GM12878 (cell line): Measurements from ENCODE around the gene NUDT14. TPM values are rescaled to one million over a fixed set of nuclear protein-coding genes. Genes with fewer than 3 reads are reported as not detected.

Experiments
- CHD2 ChIP-seq: IDR thresholded peaks from 2 replicates; pipeline ENCODE4 v1.6.1; 2011; ENCODE audit warnings: low read depth, low read length, improper control_type of control experiment, borderline replicate concordance
- HCFC1 ChIP-seq: fragments of 150-350 bp; IDR thresholded peaks from 2 replicates; pipeline ENCODE4 v1.6.1; 2014; ENCODE audit warnings: low read length
- JUNB ChIP-seq: IDR thresholded peaks from 2 replicates; pipeline ENCODE4 v1.6.1; 2016; ENCODE audit warnings: antibody characterized with exemption, mild to moderate bottlenecking
- LARP7 ChIP-seq: fragments of 450-650 bp; IDR thresholded peaks from 2 replicates; pipeline ENCODE4 v1.6.1; 2017; ENCODE audit warnings: mild to moderate bottlenecking
- MLLT1 ChIP-seq: fragments of 450-650 bp; IDR thresholded peaks from 2 replicates; pipeline ENCODE4 v1.6.1; 2016; ENCODE audit warnings: mild to moderate bottlenecking
- NBN ChIP-seq: fragments of 450-650 bp; IDR thresholded peaks from 2 replicates; pipeline ENCODE4 v1.6.1; 2016
- NKRF ChIP-seq: fragments of 450-650 bp; conservative IDR thresholded peaks from 2 replicates; pipeline ENCODE4 v1.6.1; 2017; ENCODE audit warnings: mild to moderate bottlenecking, moderate library complexity
- PKNOX1 ChIP-seq: fragments of 450-650 bp; IDR thresholded peaks from 2 replicates; pipeline ENCODE4 v1.6.1; 2016; ENCODE audit warnings: mild to moderate bottlenecking
- RAD21 ChIP-seq: IDR thresholded peaks from 2 replicates; pipeline ENCODE4 v1.6.1; 2011; ENCODE audit warnings: mild to moderate bottlenecking, low read depth, low read length, moderate library complexity; ENCODE audit not compliant: insufficient read depth
- RAD51 ChIP-seq: fragments of 450-650 bp; IDR thresholded peaks from 2 replicates; pipeline ENCODE4 v1.6.1; 2016; ENCODE audit warnings: moderate library complexity, mild to moderate bottlenecking, inconsistent platforms
- ZNF687 ChIP-seq: fragments of 450-650 bp; IDR thresholded peaks from 2 replicates; pipeline ENCODE4 v1.6.1; 2017; ENCODE audit warnings: mild to moderate bottlenecking, moderate library complexity
- polyA plus RNA-seq, 11 experiments: library from polyadenylated mRNA; depleted of rRNA in 4 of 11; unstranded in 6 of 11; stranded (reverse) in 5 of 11; fragments of >200 nt; fragmentation: Nextera tagmentation in 4 of 11; fragmentation: Illumina TruSeq in 1 of 11; extraction: Ambion mirVana in 4 of 11; extraction: Trizol in 1 of 11; gene quantifications; 1 replicate in 1 of 11; 2 replicates in 10 of 11; pipeline versions ENCODE4 v1.2.1 to v1.2.3, GENCODE V29; 2011 to 2016; ENCODE audit warnings: inconsistent platforms in 2 of 11, missing spikeins in 2 of 11, low read depth in 1 of 11
- total RNA-seq, 4 experiments: library from RNA; depleted of rRNA in 3 of 4; stranded (reverse); fragments of >200 nt in 3 of 4; fragmentation: Illumina TruSeq in 1 of 4; extraction: Trizol in 1 of 4; gene quantifications; 2 replicates each; pipeline versions ENCODE4 v1.2.1 to v1.2.3, GENCODE V29; 2013 to 2021
- TF ChIP-seq, protein P1 (sequence below): fragments of 450-650 bp; IDR thresholded peaks from 2 replicates; pipeline ENCODE4 v1.6.1; 2017; ENCODE audit warnings: mild to moderate bottlenecking, low read depth, inconsistent platforms; ENCODE audit not compliant: poor library complexity, severe bottlenecking
- TF ChIP-seq, protein P2 (sequence below): IDR thresholded peaks from 2 replicates; pipeline ENCODE4 v1.6.1; 2011; ENCODE audit warnings: low read depth, low read length, improper control_type of control experiment, borderline replicate concordance

Gene NUDT14
- total and polyA plus RNA-seq, 10 of the 15 experiments (the other 5 are each of a cell fraction or from before 2014, with no cell fraction given): 0.62 to 6.8 (median 4.3) TPM; not detected in 1

DNA sequence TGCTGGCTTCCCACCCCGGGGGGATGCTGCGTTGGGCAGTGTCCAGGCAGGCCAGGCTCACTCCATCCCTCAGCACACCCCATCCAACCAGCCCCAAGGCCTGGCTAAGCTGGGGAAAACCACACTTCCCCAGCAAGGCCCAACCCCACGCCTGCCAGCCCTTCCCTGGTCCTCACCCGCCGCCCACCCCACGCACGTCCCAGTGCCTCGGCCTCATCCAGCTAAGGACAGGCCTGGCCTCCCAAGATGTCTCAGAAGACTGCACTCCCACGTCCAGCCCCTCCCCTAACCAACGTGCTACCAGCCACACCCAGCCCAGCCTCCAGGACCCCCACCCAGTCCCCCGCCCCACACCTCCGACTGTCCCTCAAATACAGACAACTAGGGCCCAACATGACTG is 22.3 kb downstream of the NUDT14 start (continued):
- TF ChIP-seq ZNF687 (no peak), NKRF (no peak), CHD2 (no peak), NBN (no peak), RAD21 (no peak), JUNB (no peak), LARP7 (no peak), RAD51 (no peak), MLLT1 (no peak), PKNOX1 (no peak), HCFC1 (no peak)
- TF ChIP-seq, protein P1, sequence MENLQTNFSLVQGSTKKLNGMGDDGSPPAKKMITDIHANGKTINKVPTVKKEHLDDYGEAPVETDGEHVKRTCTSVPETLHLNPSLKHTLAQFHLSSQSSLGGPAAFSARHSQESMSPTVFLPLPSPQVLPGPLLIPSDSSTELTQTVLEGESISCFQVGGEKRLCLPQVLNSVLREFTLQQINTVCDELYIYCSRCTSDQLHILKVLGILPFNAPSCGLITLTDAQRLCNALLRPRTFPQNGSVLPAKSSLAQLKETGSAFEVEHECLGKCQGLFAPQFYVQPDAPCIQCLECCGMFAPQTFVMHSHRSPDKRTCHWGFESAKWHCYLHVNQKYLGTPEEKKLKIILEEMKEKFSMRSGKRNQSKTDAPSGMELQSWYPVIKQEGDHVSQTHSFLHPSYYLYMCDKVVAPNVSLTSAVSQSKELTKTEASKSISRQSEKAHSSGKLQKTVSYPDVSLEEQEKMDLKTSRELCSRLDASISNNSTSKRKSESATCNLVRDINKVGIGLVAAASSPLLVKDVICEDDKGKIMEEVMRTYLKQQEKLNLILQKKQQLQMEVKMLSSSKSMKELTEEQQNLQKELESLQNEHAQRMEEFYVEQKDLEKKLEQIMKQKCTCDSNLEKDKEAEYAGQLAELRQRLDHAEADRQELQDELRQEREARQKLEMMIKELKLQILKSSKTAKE: no peak
- TF ChIP-seq, protein P2, sequence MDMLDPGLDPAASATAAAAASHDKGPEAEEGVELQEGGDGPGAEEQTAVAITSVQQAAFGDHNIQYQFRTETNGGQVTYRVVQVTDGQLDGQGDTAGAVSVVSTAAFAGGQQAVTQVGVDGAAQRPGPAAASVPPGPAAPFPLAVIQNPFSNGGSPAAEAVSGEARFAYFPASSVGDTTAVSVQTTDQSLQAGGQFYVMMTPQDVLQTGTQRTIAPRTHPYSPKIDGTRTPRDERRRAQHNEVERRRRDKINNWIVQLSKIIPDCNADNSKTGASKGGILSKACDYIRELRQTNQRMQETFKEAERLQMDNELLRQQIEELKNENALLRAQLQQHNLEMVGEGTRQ: no peak
